Thoracic aorta (tissue), 2 donors: Measurements from ENCODE around the gene FKBP8. TPM values are rescaled to one million over a fixed set of nuclear protein-coding genes. Genes with fewer than 3 reads are reported as not detected.

Source experiments
- ATAC-seq: fragments of 150-250 bp; one replicate; pipeline ENCODE4 v1.8.0; 2017; ENCODE audit warnings: low read depth; ENCODE audit not compliant: insufficient number of reproducible peaks, low FRiP score
- DNase-seq: peaks from one replicate; pipeline ENCODE4 v3.0.0-alpha.2; 2020; ENCODE audit warnings: low spot score
- H3K27ac ChIP-seq, 2 donors: fragments of 200-600 bp; sonication (generic); 1 replicate in 1 of 2; 2 replicates in 1 of 2; pipeline ENCODE4 v1.5.1; 2016; ENCODE audit warnings: mild to moderate bottlenecking in 2 of 2, moderate library complexity in 2 of 2
- H3K27me3 ChIP-seq: fragments of 200-600 bp; sonication (generic); replicated peaks from 2 replicates; pipeline ENCODE4 v1.6.0; 2016; ENCODE audit warnings: mild to moderate bottlenecking; ENCODE audit not compliant: insufficient read depth
- H3K36me3 ChIP-seq: fragments of 200-600 bp; sonication (generic); one replicate; pipeline ENCODE4 v1.5.1; 2016
- H3K4me1 ChIP-seq, 2 donors: fragments of 200-600 bp; sonication (generic); 1 replicate in 1 of 2; 2 replicates in 1 of 2; pipeline versions ENCODE4 v1.5.1 to v1.6.0; 2016; ENCODE audit warnings: low read depth in 2 of 2, mild to moderate bottlenecking in 1 of 2; ENCODE audit not compliant: control insufficient read depth in 1 of 2
- H3K4me3 ChIP-seq: fragments of 200-600 bp; sonication (generic); 2 replicates; pipeline ENCODE4 v1.5.1; 2016; ENCODE audit warnings: mild to moderate bottlenecking
- H3K9me3 ChIP-seq: fragments of 200-600 bp; sonication (generic); 2 replicates; pipeline ENCODE4 v1.5.1; 2016
- total RNA-seq, 2 donors: library from RNA; depleted of rRNA; stranded (reverse); fragments of >200 nt; gene quantifications; one replicate each; pipeline versions ENCODE4 v1.1.0 to v1.2.3, GENCODE V29; 2016
- TF ChIP-seq, protein P1 (sequence below): fragments of 200-600 bp; sonication (generic); IDR thresholded peaks from one replicate; pipeline ENCODE4 v1.5.1; 2019; ENCODE audit warnings: antibody characterized with exemption

FKBP8 gene
- total RNA-seq, 2 donors from 2014 or later, result 237 to 446 TPM

GRCh38 chr19:18521692-18522123 lies 21.7 kb downstream of the FKBP8 start, which contains the start of gene ELL:
TSS of gene ELL (minus strand) at chr19:18522070. CDS start at chr19:18522055, 15 bp downstream.
- Histone ChIP-seq H3K27ac (peak within 1 kb of the TSS; percentile 94 to 98), H3K4me3 (peak within 1 kb of the TSS; percentile 96), H3K27me3 (no peaks in the 10 kb centered on the region), H3K36me3 (no peaks in the 10 kb centered on the region), H3K4me1 (peaks cover 8 to 27% of the 10 kb centered on the region in 2 donors), H3K9me3 (no peaks in the 10 kb centered on the region)
- DNase-seq, result no peak
- no peak for ATAC-seq
- TF ChIP-seq, protein P1, sequence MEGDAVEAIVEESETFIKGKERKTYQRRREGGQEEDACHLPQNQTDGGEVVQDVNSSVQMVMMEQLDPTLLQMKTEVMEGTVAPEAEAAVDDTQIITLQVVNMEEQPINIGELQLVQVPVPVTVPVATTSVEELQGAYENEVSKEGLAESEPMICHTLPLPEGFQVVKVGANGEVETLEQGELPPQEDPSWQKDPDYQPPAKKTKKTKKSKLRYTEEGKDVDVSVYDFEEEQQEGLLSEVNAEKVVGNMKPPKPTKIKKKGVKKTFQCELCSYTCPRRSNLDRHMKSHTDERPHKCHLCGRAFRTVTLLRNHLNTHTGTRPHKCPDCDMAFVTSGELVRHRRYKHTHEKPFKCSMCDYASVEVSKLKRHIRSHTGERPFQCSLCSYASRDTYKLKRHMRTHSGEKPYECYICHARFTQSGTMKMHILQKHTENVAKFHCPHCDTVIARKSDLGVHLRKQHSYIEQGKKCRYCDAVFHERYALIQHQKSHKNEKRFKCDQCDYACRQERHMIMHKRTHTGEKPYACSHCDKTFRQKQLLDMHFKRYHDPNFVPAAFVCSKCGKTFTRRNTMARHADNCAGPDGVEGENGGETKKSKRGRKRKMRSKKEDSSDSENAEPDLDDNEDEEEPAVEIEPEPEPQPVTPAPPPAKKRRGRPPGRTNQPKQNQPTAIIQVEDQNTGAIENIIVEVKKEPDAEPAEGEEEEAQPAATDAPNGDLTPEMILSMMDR, result no peak

- ATAC-seq, result peak; percentile 2
These were observed 22.3 kb downstream of the FKBP8 start for GRCh38 chr19:18520848-18521691.

DNA sequence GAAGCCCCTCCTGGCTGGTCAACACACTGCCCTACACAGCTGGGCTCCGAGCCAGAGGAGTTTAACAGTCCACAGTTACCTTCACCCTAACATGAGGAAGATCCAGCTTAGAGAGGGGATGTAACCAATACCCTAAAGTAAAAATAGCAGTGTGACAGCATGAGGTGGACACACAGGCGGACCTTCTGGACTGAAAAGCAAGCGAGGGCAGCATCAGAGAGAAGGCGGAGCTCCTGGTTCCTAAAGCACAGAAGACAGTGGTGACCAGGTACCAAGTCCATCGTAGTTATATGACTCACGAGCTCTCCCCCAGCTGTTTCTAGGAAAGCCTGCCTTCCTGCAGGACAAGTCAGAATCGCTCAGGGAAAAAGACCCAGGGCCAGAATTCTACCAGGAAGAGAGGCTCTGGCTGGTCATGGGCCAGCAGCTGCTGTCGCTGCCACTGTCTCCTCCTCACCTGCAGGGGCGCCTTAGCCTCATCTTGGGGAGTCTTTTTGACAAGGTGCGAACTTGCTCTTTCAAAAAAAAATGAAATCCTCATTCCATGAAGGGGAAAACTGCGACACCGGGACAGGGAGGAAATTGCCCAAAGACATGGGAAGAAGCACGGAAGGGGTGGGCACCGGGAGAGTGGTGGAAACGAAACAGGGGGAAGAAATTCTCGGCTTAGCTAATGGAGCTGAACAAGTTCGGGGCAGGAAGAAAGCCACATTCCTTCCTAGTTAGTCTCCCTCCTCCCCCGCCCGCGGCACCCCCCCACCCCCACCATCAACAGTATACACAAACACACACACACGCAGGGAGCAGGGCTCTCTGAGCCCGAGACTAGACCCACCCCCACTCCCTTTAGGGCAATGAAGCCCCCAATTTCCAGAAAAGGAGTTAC lies 23.2 kb downstream of the FKBP8 start:
- TF ChIP-seq, protein P1, result peak; percentile 9
- Histone ChIP-seq H3K9me3 (no peaks in the 10 kb centered on the region), H3K27ac (peak overlapping the region; percentile 94 to 98), H3K4me1 (peaks cover 14 to 38% of the 10 kb centered on the region in 2 donors), H3K4me3 (peak overlapping the region; percentile 96), H3K36me3 (no peaks in the 10 kb centered on the region), H3K27me3 (no peaks in the 10 kb centered on the region)
- DNase-seq, result no peak
- peak; percentile 17 for ATAC-seq

More at GRCh38 chr19:18520848-18521691, 22.3 kb downstream of the FKBP8 start:
- TF ChIP-seq, protein P1, result no peak
- peak overlapping the region; percentile 94 to 98 for H3K27ac ChIP-seq
- no peaks in the 10 kb centered on the region for H3K9me3 ChIP-seq
- H3K4me1 ChIP-seq, result peaks cover 8 to 31% of the 10 kb centered on the region in 2 donors
- DNase-seq, result no peak
- no peaks in the 10 kb centered on the region for H3K36me3 ChIP-seq
- H3K27me3 ChIP-seq, result no peaks in the 10 kb centered on the region
- H3K4me3 ChIP-seq, result peak overlapping the region; percentile 96

GRCh38 chr19:18518639-18519038 lies 24.7 kb downstream of the FKBP8 start:
- no peak for DNase-seq
- ATAC-seq, result no peak
- no peaks in the 10 kb centered on the region for H3K27me3 ChIP-seq
- peaks cover 23 to 54% of the 10 kb centered on the region in 2 donors for H3K4me1 ChIP-seq
- H3K27ac ChIP-seq, result peak overlapping the region; percentile 94 to 98
- TF ChIP-seq, protein P1, result no peak
- H3K4me3 ChIP-seq, result no peak overlapping the region
- no peaks in the 10 kb centered on the region for H3K9me3 ChIP-seq
- no peaks in the 10 kb centered on the region for H3K36me3 ChIP-seq

GRCh38 chr19:18517606-18518005 lies 25.8 kb downstream of the FKBP8 start:
- Histone ChIP-seq H3K27ac (no peak overlapping the region), H3K4me3 (no peak overlapping the region), H3K4me1 (peaks cover 31 to 64% of the 10 kb centered on the region in 2 donors)

More at GRCh38 chr19:18517606-18518005, 25.8 kb downstream of the FKBP8 start:
- Histone ChIP-seq H3K9me3 (no peaks in the 10 kb centered on the region), H3K36me3 (no peaks in the 10 kb centered on the region), H3K27me3 (no peaks in the 10 kb centered on the region)
- TF ChIP-seq, protein P1, result no peak
- DNase-seq, result no peak
- no peak for ATAC-seq
